GM10248 (cell line): ENCODE results near the gene SLC29A2.
A peak's percentile ranks its signal among the peaks of the same experiment; 100 is the strongest.
"Not testable (repeated sequence)": the region's sequence is repeated elsewhere in the genome, so short reads cannot be mapped to it uniquely, and the experiment has no call there.

Experiments used
- CTCF ChIA-PET: fragments of 300-600 bp; sonication (Branson Sonifier 250); formaldehyde crosslinking; extraction: SDS; loops from one replicate; lab custom pipeline; 2021; ENCODE audit warnings: antibody characterized with exemption; lab: Yijun Ruan, JAX
- POLR2A ChIA-PET: fragments of 350-650 bp; sonication (Branson Sonifier 250); formaldehyde crosslinking; extraction: SDS; loops from one replicate; lab custom pipeline; 2020; ENCODE audit warnings: antibody characterized with exemption; lab: Yijun Ruan, JAX
- DNase-seq: peaks from one replicate; pipeline ENCODE4 v3.0.0; 2012; ENCODE audit errors: extremely low spot score
- CTCF ChIP-seq: IDR thresholded peaks from 2 replicates; pipeline ENCODE4 v1.5.1; 2012; ENCODE audit warnings: mild to moderate bottlenecking, low read depth; ENCODE audit errors: extremely low read depth, missing control alignments, control extremely low read depth

The SLC29A2 gene

GRCh38 chr11:66388780-66389386, 17.3 kb upstream of the SLC29A2 start:
- ChIA-PET CTCF (interaction anchor here (0.6 to 4.1 kb wide), 41 partner anchors 8 to 297 kb away, joined by 3 to 43 read pairs (median 4); partner anchors contain the start of genes BRMS1, MRPL11, NPAS4 and PELI3), POLR2A (interaction anchor here (0.5 to 1.1 kb wide), 3 partner anchors 25 to 78 kb away, joined by 3 to 4 read pairs (median 4); no protein-coding TSS in a partner anchor)
- DNase-seq = peak; percentile 68
- peak; percentile 77 for TF ChIP-seq CTCF

- ChIA-PET POLR2A (interaction anchor here (0.6 kb wide), 1 partner anchor 433 kb away, joined by 5 read pairs; no protein-coding TSS in a partner anchor), CTCF (interaction anchor here (0.6 to 3.8 kb wide), 50 partner anchors 9 to 658 kb away, joined by 3 to 47 read pairs (median 5); partner anchors contain the start of genes ACTN3, BRMS1, DPP3 and MRPL11)
- DNase-seq = peak; percentile 69
- peak; percentile 93 for TF ChIP-seq CTCF
Measured at GRCh38 chr11:66386171-66387069, 14.9 kb upstream of the SLC29A2 start.

GRCh38 chr11:66384316-66384715, 12.8 kb upstream of the SLC29A2 start:
- DNase-seq, POLR2A ChIA-PET: not testable (repeated sequence)
- CTCF ChIA-PET = interaction anchor here (0.9 to 3.8 kb wide), 5 partner anchors 13 to 73 kb away, joined by 4 to 47 read pairs (median 24); partner anchors contain the start of gene SLC29A2

GRCh38 chr11:66380264-66380663, 8.7 kb upstream of the SLC29A2 start:
- POLR2A ChIA-PET, DNase-seq: not testable (repeated sequence)
- CTCF ChIA-PET = interaction anchor here (0.9 to 2.5 kb wide), 3 partner anchors 9 to 24 kb away, joined by 3 to 10 read pairs (median 6); no protein-coding TSS in a partner anchor

- CTCF ChIA-PET = interaction anchor here (1.1 to 5.6 kb wide), 4 partner anchors 11 to 62 kb away, joined by 3 to 38 read pairs (median 14); no protein-coding TSS in a partner anchor
- POLR2A ChIA-PET, DNase-seq: not testable (repeated sequence)
Measured at GRCh38 chr11:66373690-66374287, 2.2 kb upstream of the SLC29A2 start.

GRCh38 chr11:66373265-66373664, 1.7 kb upstream of the SLC29A2 start:
- DNase-seq = no peak
- POLR2A ChIA-PET = no interaction called here
- TF ChIP-seq CTCF = no peak
- CTCF ChIA-PET = interaction anchor here (1.1 to 5.6 kb wide), 4 partner anchors 10 to 62 kb away, joined by 3 to 38 read pairs (median 14); no protein-coding TSS in a partner anchor

GRCh38 chr11:66369073-66369894, 2.3 kb downstream of the SLC29A2 start:
- POLR2A ChIA-PET = interaction anchor here (0.6 kb wide), 1 partner anchor 450 kb away, joined by 4 read pairs; no protein-coding TSS in a partner anchor
- no peak for DNase-seq
- CTCF ChIA-PET = interaction anchor here (0.9 to 5.6 kb wide), 3 partner anchors 12 to 57 kb away, joined by 4 to 38 read pairs (median 4); no protein-coding TSS in a partner anchor

More at GRCh38 chr11:66369073-66369894, 2.3 kb downstream of the SLC29A2 start:
- no peak for TF ChIP-seq CTCF
